ENCODE results near the gene IFI27L1. TPM values are rescaled to one million over a fixed set of nuclear protein-coding genes. Genes with fewer than 3 reads are reported as not detected.

Gene IFI27L1
- total RNA-seq, 1 donor from 2014 or later = 24.7 TPM

DNA sequence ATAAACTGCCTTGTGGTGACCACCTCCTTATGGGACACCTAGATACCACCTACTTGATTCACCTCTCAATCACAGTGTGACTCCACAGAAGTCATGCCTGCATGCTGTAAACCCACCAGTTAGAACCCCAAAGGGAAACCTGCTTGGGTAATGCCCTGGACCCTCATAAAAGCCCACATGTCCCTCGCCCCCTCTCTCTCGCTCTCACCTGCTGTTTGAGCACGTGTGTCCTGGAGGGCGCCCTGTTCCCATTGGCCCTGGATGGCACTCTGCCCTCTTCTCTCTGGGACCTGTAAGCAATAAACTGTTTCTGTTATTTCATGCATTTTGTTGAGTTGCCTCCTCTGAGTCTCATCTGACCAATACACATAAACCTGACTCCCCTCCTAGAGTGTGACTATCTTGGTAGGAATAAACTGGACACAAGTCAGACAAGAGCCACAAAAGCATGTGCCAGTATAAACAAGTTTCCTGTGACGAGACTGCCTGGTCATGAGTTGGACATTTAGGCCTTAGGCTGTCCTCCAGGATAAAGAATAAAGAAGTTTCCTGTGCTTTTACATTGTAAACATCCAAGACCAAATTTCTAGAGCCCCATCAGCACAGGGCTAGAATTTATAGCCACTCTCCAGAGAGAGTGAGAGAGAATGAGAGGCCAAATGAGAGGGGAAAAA lies 39.7 kb downstream of the IFI27L1 start:
- no peak for DNase-seq (ENCODE audit: low read depth)
- Histone ChIP-seq H3K36me3 (ENCODE audit: control insufficient read depth, insufficient read depth, low read length) (no peaks in the 10 kb centered on the region), H3K27me3 (ENCODE audit: control insufficient read depth, insufficient read depth, low read length) (peaks cover 9% of the 10 kb centered on the region), H3K4me3 (ENCODE audit: low read depth, low read length) (no peak overlapping the region)
- TF ChIP-seq, protein P1, sequence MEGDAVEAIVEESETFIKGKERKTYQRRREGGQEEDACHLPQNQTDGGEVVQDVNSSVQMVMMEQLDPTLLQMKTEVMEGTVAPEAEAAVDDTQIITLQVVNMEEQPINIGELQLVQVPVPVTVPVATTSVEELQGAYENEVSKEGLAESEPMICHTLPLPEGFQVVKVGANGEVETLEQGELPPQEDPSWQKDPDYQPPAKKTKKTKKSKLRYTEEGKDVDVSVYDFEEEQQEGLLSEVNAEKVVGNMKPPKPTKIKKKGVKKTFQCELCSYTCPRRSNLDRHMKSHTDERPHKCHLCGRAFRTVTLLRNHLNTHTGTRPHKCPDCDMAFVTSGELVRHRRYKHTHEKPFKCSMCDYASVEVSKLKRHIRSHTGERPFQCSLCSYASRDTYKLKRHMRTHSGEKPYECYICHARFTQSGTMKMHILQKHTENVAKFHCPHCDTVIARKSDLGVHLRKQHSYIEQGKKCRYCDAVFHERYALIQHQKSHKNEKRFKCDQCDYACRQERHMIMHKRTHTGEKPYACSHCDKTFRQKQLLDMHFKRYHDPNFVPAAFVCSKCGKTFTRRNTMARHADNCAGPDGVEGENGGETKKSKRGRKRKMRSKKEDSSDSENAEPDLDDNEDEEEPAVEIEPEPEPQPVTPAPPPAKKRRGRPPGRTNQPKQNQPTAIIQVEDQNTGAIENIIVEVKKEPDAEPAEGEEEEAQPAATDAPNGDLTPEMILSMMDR (IDR thresholded peaks at IDR 0.05; ENCODE audit: insufficient read depth, low read length, poor library complexity, severe bottlenecking) = no peak

DNA sequence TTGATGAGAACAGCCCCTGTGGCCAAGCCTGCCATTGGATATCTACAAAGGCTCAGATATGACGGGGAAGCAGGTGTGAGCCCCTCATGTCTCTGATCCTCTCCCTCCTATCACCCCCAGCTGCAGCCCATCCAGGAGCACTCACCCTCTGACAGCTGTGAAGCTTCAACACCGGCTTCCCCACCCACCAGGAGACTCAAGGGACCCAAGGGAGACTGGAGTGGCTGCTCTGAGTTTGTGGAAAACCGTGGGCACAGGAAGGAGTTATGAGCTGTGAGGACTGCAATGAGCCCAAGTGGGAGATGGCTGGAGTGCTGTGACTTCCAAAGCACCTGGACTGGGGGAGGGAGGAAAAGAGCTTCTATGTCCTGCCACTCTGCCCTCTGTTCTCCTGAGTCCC lies 40.4 kb downstream of the IFI27L1 start:
- peaks cover 6% of the 10 kb centered on the region for H3K27me3 ChIP-seq (ENCODE audit: control insufficient read depth, insufficient read depth, low read length)
- TF ChIP-seq, protein P1 (IDR thresholded peaks at IDR 0.05; ENCODE audit: insufficient read depth, low read length, poor library complexity, severe bottlenecking) = no peak
- no peaks in the 10 kb centered on the region for H3K36me3 ChIP-seq (ENCODE audit: control insufficient read depth, insufficient read depth, low read length)
- no peak for DNase-seq (ENCODE audit: low read depth)
- no peak overlapping the region for H3K4me3 ChIP-seq (ENCODE audit: low read depth, low read length)

DNA sequence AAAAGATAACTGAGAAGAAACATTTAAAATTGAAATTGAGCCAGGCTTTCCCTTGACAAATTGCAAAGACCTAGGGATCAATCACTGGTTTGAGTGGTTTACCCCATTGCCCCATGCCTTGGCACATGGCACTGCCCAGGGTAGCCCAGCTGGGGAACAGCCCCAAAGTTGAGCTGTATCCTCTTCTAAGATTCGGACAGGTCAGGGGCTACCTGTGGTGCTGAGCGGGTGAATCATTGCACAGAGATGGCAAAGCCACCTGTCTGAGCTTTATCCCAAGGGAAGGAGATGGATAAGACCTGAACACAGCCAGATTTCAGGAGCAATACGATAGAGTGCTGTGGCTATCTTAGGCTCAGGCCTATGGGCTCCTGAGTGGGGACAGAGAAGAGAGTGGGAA lies 41.3 kb downstream of the IFI27L1 start:
- TF ChIP-seq, protein P1 (IDR thresholded peaks at IDR 0.05; ENCODE audit: insufficient read depth, low read length, poor library complexity, severe bottlenecking) = no peak
- Histone ChIP-seq H3K36me3 (ENCODE audit: control insufficient read depth, insufficient read depth, low read length) (no peaks in the 10 kb centered on the region), H3K4me3 (ENCODE audit: low read depth, low read length) (no peak overlapping the region), H3K27me3 (ENCODE audit: control insufficient read depth, insufficient read depth, low read length) (peaks cover 6% of the 10 kb centered on the region)
- DNase-seq (ENCODE audit: low read depth) = no peak

DNA sequence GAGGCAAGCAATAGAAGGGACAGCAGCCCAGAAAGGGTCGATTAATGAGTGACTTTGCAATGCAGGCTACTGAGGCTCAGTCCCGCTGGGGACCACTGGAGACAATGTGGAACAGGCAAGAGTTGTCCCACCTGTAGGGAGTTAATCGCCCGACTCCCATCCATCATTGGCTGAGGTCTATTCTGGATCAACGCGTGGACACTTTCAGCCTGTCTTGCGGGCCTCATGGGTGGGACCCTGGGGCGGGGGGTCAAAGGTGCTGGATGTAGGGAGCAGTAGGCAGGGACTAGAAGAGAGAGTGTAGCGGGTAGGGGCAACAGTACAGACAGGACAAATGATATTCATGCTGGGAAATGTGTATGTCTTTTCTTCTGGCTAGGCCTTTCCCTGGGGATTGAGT lies 42.2 kb downstream of the IFI27L1 start:
- TF ChIP-seq, protein P1 (IDR thresholded peaks at IDR 0.05; ENCODE audit: insufficient read depth, low read length, poor library complexity, severe bottlenecking) = no peak
- no peak overlapping the region for H3K4me3 ChIP-seq (ENCODE audit: low read depth, low read length)
- no peaks in the 10 kb centered on the region for H3K36me3 ChIP-seq (ENCODE audit: control insufficient read depth, insufficient read depth, low read length)
- H3K27me3 ChIP-seq (ENCODE audit: control insufficient read depth, insufficient read depth, low read length) = peaks cover 2% of the 10 kb centered on the region
- no peak for DNase-seq (ENCODE audit: low read depth)

DNA sequence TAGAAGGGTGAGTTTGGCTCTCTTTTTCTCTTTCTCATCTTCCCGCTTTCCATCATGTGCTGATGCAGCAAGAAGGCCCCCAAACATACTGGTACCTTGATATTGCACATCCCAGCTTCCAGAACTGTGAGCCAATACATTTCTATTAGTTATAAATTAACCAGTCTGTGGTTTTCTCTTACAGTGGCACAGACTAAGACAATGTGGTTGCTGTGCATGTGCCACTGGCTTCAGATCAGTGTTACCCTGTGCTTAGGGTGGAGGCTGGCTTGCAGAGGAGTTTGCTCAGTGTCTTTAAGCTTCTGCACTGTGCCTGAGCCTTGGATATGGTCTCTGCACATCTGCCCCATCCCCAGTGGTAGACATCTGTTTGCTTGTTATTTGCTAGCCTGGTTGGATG lies 42.8 kb downstream of the IFI27L1 start:
- DNase-seq (ENCODE audit: low read depth) = no peak
- TF ChIP-seq, protein P1 (IDR thresholded peaks at IDR 0.05; ENCODE audit: insufficient read depth, low read length, poor library complexity, severe bottlenecking) = no peak

More for the DNA sequence above, 42.8 kb downstream of the IFI27L1 start:
- Histone ChIP-seq H3K36me3 (ENCODE audit: control insufficient read depth, insufficient read depth, low read length) (no peaks in the 10 kb centered on the region), H3K27me3 (ENCODE audit: control insufficient read depth, insufficient read depth, low read length) (peaks cover 2% of the 10 kb centered on the region), H3K4me3 (ENCODE audit: low read depth, low read length) (no peak overlapping the region)
